SIG-M5 treated with dmso at 0.1 percent for 504 hours (cell line): Measurements from ENCODE around the gene EPHB1.
"Not testable (repeated sequence)": the region's sequence is repeated elsewhere in the genome, so short reads cannot be mapped to it uniquely, and the experiment has no call there.

ENCODE experiments used
- DNase-seq: peaks from one replicate; lab custom pipeline; 2025; ENCODE audit not compliant: unreplicated experiment; lab: John Stamatoyannopoulos, UW

The EPHB1 gene

DNA sequence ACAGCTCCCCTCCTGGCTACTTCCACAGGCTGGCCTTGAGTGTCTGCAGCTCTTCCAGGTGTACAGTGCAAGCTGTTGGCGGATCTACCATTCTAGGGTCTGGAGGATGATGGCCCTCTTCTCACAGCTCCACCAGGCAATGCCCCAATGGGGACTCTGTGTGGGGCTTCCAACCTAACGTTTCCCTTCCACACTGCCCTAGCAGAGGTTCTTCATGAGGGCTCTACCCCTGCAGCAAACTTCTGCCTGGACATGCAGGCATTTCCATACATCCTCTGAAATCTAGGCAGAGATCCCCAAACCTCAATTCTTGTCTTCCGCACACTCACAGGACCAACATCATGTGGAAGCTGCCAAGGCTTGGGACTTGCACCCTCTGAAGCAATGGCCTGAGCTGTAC lies 438.4 kb downstream of the EPHB1 start:
- DNase-seq, result not testable (repeated sequence)

DNA sequence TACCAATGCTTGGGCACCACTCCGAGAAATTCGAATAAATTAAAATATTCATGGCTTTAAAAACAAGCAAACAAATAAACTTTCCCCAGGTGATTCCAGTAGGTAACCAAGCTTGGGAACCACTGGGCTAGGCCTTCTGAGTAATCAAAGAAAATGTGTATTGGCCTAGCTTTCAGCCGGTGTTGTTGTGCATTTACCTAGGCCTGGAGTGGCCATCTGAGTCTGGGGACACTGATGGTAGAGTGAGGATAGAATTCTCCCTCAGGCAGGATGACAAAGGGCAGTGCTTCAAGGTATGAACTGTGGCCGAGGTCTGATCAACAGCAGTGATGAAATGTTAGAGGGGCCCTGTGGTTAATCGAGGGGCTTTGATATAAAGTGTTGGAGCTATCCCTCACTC lies 440.5 kb downstream of the EPHB1 start:
- DNase-seq, result no peak

DNA sequence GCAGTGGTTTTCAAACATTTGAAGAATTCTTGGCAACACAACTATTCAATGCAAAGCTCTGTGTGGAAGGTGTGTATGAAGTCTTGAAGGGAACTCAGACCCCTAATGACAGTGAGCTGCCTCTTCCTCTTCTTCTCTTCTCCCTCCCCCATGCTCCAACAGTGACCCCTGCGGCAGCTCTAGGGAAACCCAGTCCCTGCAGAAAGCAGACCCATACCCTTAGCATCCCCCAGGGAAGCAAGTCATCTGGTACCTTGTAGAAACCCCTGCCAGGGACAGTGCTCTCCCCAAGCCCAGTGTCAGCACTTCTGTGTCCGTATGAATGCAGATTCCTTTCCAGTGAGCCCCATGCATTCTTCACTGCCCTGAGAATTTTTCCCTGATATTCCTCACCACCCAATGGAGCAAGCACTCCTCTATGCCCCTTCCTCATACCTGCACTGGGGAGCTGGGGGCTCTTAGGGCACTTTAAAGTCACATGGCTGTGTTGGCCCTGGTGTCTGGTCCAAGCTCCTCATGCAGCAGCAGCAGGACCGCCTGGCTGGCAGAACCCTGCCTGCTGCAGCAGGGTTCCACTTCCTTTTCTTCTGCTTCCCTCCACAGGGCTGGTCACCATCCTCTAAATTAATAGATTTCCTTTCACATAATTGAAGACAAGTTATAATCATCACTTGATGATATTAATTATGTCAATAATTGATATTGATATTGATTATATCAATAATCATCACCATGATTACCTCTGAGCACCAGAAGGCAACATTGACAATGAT lies 442.5 kb downstream of the EPHB1 start:
- no peak for DNase-seq

DNA sequence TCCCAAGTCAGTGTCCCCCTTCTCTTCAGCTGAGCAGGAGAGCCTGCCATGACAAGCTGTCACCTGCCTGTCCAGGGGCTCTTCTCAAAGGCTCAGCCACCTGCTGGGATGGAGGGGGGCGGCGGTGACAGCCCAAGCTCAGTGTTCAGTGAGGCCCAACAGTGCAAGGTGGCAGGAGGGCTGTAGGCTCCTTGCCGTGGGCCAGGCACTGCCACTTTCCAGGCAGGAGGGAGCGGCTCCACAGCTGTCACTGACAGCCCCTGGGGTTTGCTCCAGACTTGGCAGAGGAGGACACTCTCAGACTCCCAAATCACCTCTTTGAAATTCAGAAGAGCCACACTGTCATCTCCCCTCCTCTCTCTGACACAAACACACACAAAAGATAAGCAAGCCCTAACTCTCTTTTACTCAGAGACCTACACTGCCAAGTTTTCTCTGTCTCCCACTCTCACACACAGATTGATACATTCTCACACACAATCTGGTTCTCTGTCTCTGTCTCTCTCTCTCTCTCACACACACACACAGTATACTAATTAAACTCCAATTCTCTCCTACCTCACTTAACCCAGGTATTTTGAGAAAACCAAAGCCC lies 443.3 kb downstream of the EPHB1 start:
- DNase-seq, result no peak

- DNase-seq, result no peak
These were observed 444.0 kb downstream of the EPHB1 start for GRCh38 chr3:135238871-135239614.

DNA sequence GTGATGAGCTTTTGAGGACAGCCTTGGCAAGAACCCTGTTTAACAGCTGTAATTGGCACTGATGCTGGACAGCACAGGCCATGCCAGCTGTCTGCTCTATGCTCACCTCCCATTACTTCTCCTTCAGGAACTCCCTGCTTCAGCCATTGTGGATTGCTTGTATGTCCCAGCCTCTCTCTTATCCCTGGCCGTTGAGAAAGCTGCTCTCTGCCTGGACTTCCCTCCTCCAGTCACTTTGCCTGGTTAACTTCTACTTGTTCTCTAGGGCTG lies 444.5 kb downstream of the EPHB1 start:
- no peak for DNase-seq

- no peak for DNase-seq
These were observed 445.4 kb downstream of the EPHB1 start for GRCh38 chr3:135240426-135240825.

DNA sequence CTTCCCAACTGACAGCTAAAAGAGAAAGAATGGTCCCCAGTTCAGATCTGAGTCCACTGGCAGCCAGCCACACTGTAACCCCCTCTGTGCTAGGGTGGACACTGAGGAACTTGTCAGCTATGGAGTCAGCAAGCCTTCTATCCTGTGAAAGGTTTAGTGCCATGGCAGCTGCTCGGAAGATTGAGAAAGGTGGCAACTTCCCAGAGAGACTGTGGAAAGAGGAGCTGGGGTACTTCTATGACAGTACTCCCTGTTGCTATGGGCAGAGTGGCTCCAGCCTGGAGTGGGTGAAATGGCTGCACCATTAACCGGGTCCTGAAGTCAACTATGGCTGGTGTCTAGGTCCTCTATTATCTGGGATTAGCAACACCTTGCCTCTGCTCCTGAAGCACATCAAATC lies 447.2 kb downstream of the EPHB1 start:
- no peak for DNase-seq

GRCh38 chr3:135243616-135244015 lies 448.6 kb downstream of the EPHB1 start:
- DNase-seq, result no peak

- no peak for DNase-seq
These were observed 451.0 kb downstream of the EPHB1 start for GRCh38 chr3:135246027-135246426.

DNA sequence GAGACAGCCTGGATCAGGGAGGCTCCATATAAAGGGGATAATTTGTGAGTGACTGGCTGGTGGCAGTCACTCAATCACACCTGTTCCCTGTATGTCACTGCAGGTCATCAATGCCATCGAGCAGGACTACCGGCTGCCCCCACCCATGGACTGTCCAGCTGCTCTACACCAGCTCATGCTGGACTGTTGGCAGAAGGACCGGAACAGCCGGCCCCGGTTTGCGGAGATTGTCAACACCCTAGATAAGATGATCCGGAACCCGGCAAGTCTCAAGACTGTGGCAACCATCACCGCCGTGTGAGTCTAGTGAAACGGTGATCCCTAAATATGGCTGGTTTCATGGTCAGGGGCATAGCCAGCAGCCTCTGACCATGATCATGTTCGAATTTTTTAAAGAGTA lies 453.2 kb downstream of the EPHB1 start:
- DNase-seq, result no peak

DNA sequence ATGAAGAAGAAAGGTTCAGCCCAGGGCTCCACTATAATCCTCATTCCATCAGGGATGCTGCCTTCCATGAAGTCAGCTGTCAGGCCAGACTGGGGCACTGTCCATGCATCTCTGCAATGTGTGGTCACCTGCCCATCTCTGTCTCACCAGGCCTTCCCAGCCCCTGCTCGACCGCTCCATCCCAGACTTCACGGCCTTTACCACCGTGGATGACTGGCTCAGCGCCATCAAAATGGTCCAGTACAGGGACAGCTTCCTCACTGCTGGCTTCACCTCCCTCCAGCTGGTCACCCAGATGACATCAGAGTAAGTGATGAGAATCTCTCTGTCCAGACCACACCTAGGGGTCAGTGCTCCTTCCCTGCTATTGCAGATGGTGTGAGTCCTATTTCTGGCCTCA lies 454.1 kb downstream of the EPHB1 start:
- DNase-seq, result no peak

DNA sequence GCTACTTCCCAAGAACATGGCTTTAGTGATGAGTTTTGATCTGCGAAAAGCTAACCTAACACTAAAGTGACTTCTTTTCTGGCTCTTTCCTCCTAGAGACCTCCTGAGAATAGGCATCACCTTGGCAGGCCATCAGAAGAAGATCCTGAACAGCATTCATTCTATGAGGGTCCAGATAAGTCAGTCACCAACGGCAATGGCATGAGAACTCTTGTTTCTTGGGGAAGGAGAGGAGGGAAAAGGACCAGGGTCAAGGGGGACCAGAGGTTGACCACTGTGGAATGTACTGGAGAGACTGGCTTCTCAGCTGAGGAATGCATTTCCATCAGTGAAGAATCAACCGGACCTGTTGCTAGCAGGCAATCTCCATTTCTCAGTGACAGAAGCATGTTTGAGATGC lies 463.9 kb downstream of the EPHB1 start:
- DNase-seq, result no peak

- DNase-seq, result no peak
These were observed 465.0 kb downstream of the EPHB1 start for GRCh38 chr3:135260025-135260424.

DNA sequence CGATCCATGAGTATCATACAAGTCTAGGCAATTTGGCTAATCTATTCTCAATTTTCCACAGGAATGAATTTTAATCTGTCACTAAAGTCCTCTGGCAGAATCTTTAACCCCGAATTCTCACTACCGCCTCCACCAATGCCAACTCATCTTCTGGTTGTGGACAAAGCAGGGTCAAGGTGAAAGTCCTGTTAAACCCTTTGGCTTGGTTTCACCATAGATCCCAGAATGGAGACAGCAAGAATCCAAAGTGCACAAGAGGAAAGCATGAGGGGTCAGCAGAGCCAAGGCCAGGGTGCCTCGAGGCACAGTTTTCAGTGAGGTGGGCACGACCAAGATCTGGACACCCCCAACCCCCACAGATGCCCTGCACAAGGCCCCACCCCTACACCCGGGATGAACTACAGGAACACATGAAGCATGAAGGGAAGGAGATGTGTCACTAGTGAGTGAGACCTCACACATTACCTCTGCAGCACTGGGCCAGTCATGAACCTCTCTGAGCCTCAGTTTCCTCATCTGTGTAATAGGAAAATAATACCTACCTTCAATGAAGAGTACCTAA lies 466.2 kb downstream of the EPHB1 start:
- no peak for DNase-seq

- no peak for DNase-seq
These were observed 466.9 kb downstream of the EPHB1 start for GRCh38 chr3:135261916-135262315.

DNA sequence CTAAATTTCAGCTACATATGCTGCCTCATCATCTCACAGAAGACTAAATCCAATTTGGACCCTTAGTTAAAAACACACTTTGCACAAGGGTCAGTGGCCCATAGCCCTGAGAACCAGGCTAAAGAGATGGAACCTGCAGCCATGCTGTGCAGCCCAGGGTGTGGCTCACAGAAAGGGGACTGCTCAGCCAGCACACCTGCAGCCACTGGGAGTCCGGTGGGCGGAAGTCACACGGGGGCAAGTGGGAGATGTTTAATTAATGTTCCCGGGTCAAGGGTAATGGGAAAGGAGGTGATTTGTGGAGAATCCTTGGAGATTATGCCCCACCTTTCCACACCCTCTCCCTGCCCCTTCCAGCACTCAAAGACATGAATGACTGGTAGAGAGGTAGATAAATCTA lies 467.4 kb downstream of the EPHB1 start:
- DNase-seq, result no peak

- DNase-seq, result no peak
These were observed 468.3 kb downstream of the EPHB1 start for GRCh38 chr3:135263331-135263730.

GRCh38 chr3:135267487-135267886 lies 472.4 kb downstream of the EPHB1 start:
- no peak for DNase-seq

DNA sequence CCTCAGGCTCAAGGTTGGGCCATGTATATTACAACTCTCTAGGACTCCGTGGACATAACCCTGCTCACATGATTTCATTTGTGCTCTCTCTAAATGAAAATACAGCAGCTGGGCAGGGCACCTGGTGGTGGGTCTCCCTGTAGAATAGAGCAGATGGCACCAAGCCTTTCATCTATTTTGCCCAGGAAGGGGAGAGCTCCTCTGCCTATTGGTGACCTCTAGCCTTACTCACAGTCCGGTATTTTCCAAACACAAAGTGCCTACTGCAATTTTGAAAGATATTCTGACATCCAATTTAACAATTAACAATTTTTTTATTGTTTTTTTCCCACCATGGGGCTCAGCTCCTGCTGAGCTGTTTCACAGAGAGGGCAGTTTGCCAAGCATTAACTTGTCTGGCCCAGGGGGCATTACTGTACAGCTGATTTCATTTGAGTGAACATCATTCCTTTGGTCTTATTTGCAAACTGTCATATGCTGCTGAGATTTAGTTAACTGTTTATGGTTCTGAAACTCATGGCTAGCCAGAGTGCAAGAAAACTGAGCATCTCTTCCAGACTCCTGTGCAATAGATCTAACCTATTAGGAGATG lies 474.0 kb downstream of the EPHB1 start:
- no peak for DNase-seq

DNA sequence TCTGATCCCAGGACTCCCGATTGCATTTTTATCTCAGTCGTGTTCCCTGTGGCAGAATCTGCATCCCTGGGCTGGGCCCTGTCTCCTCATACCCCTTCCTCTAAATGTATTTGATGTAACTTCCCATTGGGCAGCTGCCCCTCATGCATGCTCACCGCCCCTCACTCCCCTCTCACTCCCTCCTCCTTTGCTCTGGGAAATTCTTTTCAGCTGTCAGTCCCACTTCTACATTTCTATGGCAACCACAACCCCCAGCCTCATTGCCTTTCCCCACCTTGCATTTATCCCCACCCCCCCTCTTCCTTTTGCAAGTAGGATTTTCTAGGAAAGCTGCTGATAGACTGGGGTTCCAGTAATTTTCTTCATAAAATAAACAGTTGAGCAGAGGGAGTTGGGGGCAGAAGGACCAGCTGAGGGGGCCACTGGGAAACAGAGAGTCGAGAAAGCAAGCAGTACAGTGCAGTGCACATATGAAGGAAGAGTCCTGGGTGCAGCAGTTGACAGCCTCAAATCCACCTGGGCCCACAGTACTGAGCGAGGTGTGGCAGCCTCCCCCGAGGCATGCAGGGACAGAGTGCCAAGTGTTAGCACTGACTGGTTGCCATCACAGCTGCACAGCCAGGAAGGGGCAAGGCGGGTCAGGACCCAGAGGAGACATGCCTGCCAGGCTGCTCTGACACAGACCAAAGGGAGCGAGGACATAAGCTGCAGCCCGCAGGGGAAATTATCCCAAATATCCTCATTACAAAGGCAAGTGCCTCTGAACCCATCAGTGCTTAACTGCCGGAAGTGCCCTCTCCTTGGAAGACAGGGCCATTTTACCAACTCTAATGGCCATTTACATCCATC lies 476.3 kb downstream of the EPHB1 start:
- no peak for DNase-seq
